Mesenteric fat pad (tissue), 1 donor: Measurements from ENCODE around the gene BANK1. TPM values are rescaled to one million over a fixed set of nuclear protein-coding genes. Genes with fewer than 3 reads are reported as not detected.

Source experiments
- DNase-seq: peaks from one replicate; pipeline ENCODE4 v3.0.0-alpha.2; 2020; ENCODE audit warnings: low spot score
- total RNA-seq: library from RNA; stranded (reverse); fragmentation: NEBNext Ultra II Directional; extraction: Animal tissue kit (Norgen Biotek cat#: 25700); gene quantifications from one replicate; pipeline ENCODE4 v1.2.1, GENCODE V29; 2021
- donor health status: DM: yes; HTN: yes; CAD: no.

BANK1 gene
- total RNA-seq, 1 donor from 2014 or later = 11.6 TPM

GRCh38 chr4:102116121-102116520 is 325.6 kb downstream of the BANK1 start:
- DNase-seq = no peak

- no peak for DNase-seq
These were observed 330.3 kb downstream of the BANK1 start for GRCh38 chr4:102120846-102121245.
